ENCODE data around the gene IRS2. TPM values are rescaled to one million over a fixed set of nuclear protein-coding genes. Genes with fewer than 3 reads are reported as not detected.

IRS2 gene
- total RNA-seq, 1 donor from 2014 or later: 7.5 TPM

GRCh38 chr13:109707742-109708617 is 78.4 kb downstream of the IRS2 start:
- intact Hi-C loops (cut with micrococcal nuclease): no loop called here

DNA sequence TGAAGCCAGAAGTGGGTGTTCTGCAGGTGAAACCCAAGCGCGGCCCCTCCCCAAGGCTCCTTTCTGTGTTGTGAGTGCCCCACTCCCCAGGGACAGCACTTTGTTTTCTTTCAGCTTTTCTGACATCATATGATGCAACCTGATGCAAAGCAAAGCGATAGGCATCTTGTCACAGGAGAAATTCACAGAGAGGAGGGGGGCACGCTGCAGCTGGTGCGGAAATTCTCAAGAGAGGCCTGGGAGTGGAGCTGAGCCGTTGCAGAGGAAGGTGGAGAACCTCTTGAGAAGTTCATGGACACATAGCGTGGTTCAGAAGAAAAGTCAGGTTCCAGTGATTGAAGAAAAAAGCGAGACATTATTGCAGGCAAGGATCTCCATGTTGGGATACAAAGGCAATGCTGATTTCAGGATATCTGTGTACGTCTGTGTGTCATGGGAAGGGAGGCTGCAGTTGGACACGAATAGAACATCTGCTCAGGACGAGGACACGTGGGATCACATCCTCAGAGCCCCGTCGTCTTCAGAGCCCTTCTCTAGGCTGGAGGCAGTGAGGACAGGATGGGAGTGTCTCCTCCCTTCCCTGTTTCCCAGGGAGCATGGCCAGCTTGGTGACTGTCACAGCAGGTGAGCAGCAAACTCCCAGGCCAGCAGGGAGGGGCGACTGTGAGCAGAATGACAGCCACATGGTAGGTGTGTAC is 79.2 kb downstream of the IRS2 start:
- intact Hi-C loops (cut with micrococcal nuclease): no loop called here

DNA sequence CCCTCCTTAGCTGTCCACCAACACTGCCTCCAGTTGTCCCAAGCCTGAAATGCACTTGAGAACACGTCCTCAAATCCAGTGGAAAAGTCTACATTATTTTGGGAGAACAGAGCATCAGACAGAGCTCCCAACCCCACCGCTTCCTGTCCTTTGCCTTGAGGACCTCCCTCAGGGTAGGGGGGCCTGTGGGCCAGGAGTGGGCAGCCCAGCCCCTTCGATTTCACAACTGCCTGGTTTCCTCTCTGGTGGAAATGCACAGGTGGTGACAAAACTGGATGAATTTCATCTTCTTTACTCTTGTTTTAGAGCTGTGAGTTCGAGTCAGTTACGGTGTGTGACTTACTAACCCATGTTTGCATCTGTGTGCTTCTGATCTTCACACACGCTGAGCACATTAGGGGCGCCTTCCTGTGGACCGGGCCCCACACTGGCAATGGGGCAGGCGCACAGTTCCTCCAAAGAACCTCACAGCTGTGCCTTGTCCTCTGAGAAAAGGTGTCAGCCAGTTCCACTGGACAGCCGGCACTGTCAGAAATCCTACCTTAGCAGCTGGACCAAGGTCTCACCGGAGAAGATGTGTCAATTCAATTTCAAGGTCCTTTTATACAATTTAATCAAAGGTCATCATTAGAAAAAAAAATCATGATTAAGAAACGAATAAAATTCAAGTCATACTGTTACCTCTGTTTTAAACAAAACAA is 80.2 kb downstream of the IRS2 start:
- intact Hi-C loops (cut with micrococcal nuclease): no loop called here

GRCh38 chr13:109704771-109705635 is 81.4 kb downstream of the IRS2 start:
- intact Hi-C loops (cut with micrococcal nuclease): no loop called here

GRCh38 chr13:109703250-109703649 is 83.1 kb downstream of the IRS2 start:
- intact Hi-C loops (cut with micrococcal nuclease): no loop called here
